GM18508 (cell line): ENCODE data around the gene RGS6.

Experiments
- ATAC-seq: cut with Tn5 transposase; IDR thresholded peaks from one replicate; pipeline ENCODE4 v1.9.1; 2021; ENCODE audit warnings: moderate number of reproducible peaks; ENCODE audit not compliant: insufficient read depth, unreplicated experiment

Gene RGS6

GRCh38 chr14:72213424-72213823, 281.2 kb downstream of the RGS6 start:
- no peak for ATAC-seq

DNA sequence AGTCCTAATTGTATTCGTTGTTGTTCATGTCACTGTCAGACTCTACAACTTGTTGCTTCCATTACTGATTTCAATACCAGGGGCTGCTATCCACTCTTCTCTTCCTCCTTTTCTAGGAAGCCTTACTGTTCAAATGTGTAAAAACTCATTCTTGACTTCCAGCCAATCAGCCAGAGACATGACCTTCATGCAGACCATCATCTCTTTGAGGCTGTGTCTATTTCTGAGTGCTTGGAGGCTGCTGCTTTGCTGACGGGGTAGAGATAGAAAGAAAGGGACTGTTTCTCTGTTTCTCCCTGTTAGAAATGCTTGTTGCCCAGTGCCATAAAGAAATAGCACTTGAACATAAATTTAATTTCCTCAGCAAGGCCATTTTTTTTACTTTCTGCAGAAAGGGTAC, 282.9 kb downstream of the RGS6 start:
- ATAC-seq = no peak

DNA sequence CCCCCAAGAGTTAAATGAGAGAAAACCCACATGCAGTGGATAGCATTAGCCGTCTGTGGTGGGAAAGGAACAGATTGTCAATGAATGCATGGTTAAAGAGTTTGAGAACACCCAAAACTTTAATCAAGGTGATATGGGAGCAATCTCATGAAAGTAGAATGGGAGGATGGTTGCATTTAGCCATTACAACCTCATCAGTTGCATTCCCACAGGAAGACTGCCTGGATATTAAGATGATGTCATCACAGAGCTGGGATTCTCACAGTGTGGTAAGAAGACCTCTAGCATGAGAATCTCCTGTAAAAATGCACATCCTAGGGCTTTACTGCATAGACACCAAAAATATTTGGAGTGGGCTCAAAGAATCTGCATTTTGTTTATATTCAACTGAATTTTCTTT, 284.9 kb downstream of the RGS6 start:
- ATAC-seq = no peak

GRCh38 chr14:72222046-72222445, 289.8 kb downstream of the RGS6 start:
- no peak for ATAC-seq

DNA sequence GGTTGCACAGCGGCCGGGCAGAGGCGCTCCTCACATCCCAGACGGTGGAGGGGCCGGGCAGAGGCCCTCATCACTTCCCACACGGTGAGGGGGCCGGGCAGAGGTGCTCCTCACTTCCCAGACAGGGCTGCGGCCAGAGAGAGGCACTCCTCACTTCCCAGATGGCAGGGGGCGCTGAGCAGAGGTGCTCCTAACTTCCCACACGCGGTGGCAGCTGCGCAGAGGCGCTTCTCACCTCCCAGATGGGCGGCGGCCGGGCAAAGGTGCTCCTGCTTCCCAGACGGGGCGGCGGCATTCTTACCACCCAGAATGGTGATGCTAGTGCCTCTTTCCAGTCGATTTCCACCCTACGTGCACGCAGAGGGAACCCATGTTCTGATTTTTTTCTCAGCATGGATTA, 304.4 kb downstream of the RGS6 start:
- ATAC-seq = no peak

DNA sequence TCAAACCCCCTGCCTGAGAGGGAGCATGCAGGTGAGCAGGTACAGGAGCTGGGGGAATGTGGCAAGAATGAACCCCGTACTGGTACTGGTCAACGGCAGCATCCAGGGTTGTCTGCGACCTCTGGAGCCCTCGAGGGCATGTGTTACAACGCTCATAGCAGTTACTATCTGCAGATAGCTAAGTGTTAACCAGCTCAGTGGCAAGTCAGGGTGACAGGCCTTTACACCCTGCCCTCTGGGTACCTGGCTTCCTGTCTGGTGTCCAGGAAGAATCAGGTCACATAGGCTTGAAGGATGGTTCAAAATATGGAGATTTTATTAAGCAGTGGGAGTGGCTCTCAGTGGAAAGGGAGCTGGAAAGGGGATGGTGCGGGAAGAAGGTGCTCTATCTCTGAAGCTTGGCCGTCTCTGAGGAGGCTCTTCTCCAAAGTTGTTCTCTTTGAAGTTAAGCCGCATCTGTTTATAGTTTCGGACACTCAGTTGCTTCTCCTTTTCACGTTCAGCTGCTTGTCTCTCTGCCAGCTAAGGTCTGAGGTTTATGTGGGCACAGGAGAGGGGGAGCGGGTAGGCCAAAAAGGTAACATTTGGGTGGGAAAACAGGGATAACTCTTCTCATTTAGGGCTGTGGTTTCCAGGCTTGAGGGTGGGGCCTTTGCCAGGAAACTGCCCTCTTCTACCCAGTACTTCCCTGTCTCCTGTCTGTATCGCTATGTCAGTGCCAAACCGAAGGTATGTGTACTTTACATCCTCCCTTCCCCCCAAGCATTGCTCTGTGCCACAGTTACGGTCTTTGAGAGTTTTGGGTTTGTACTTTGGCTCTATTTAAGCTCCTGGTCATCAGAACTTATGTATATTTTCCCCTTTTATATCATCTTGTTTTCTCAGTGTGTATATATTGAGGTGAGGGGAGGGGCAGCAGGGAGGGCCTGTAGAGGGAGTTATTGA, 305.8 kb downstream of the RGS6 start:
- no peak for ATAC-seq

GRCh38 chr14:72243309-72244293, 311.4 kb downstream of the RGS6 start:
- ATAC-seq = no peak

- no peak for ATAC-seq
Observed at GRCh38 chr14:72247896-72248465, 315.8 kb downstream of the RGS6 start.

GRCh38 chr14:72253503-72253902, 321.3 kb downstream of the RGS6 start:
- ATAC-seq = no peak

DNA sequence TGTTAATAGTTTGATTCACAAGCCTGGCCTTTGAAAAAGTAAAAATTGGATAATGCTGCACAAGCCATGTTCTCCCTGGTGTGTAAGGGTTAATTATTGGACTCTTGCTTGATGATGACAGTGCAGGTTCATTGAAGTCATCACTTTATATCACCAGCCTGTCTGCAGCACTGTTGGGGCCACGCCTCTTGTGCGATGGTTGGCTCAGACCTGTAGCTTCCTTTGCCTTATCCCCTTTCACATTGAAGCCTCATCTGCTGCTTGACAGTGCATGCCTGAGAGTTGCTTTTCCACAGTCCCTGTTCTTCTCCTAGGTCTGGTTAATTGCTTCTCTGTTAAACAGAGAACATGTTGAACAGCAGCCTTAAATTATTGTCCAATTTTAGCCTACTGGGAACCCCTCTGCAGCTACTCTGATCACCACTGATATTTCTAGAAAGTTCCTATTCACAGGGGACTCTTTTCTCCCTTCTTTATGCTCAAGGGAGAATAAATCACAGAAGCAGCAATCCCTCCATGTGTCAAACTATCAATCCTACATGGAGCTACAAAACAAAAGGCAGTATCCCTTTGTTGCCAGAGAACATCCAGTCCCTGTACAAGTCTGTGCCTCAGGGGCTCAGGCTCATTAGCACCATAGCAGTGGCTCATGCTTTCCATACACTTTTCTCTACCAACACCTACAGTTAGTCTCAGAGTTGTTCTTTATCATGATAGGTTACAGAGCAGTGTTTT, 322.1 kb downstream of the RGS6 start:
- no peak for ATAC-seq

- ATAC-seq = no peak
Observed at GRCh38 chr14:72254937-72255472, 322.8 kb downstream of the RGS6 start.

DNA sequence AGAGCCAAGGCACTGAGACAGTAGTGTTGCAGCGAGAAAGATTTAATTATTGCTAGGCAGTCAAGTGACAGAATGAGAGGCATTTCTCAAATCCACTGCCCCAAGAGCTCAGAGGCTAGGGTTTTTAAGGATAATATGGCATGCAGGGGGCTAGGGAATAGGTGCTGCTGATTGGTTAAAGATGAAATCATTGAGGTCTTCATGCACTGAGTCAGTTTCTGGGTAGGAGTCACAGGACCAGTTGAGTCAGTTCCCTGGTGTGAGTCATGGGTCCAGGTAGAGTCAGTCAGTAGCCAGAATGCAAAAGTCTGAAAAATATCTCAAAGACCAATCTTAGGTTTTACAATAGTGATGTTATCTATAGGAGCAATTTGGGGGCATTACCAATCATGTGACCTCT, 323.8 kb downstream of the RGS6 start:
- ATAC-seq = no peak

DNA sequence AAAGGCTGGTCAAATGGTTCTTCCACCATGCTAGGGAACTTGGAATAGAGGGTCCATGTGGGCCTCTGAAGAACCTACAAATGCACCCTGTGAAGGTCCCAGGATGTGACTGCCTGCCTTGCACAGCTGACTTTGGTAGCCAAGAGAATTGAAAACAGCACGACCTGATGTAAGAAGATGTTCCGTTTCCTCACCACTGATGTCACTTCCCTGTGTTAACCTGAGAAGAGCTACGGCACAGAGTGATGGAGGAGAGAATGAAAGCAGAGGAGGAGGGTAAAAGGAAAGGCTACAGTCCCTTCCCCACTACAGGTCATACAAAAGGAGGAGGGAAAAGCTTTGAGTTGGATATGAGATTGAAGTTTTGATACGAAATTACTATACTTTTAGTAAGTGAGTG, 328.8 kb downstream of the RGS6 start:
- no peak for ATAC-seq

DNA sequence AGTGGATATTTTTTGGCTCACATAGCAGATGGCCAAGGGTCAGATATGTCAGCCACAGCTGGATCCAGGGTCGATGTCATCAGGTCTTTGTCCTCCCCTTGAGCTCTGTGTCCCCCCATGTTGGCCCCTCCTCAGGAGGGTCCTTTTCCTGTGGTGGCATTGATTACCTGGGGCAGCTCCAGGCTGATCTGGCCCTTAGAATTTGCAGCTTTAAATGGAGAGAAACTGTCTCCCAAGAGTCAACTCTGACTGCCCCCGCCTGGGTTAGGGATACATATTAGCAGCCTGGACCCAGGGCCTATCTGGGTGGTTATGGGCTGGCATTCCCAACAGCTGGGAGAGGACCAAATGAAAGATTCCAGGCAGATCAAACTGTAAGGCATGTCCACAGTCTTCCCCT, 330.5 kb downstream of the RGS6 start:
- no peak for ATAC-seq

DNA sequence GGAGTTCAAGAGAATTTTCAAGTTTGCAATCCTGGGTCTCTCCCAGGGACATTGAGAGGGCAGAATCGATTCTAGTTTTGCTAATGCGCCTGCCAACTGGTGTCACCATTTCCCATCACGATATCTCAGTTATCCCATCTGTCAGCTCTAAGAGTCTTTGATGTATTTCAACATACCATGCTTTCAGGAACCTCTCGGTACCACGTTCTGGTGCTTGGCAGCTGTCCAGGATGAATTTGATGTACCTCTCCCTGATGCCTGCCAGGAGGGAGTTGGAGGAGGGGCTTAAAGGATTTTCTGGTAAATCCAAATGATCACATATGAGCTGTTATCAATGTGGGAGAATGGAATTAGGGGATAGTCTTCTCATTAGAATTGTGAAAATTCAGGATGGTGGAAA, 332.5 kb downstream of the RGS6 start:
- no peak for ATAC-seq

DNA sequence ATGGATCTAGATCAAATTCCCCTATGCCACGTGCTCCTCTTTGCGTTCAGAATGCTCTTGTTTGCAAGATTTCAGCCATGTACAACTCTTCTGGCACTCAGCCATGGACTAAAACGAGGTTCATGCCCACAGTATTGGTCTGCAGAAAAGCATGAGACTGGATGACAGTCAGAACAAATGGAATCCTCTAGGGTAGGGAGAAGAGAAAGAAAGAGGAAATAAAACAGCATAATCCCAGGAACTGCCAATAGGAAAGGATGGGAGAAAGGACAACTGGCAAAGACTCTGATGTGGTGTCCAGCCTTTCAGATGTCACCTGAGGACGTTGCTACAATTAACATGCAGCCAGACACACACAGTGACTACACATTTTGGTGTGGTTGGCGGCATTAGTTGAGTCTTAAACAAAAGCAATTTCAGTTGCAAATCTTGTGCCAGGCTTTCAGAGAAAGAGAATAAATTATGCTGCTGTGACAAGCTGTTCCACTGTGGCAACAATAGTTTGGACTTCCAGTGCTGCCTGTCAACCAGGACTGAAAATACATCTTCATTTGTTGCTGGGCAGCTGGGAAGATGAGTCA, 338.0 kb downstream of the RGS6 start:
- ATAC-seq = no peak

- no peak for ATAC-seq
Observed at GRCh38 chr14:72270749-72271148, 338.5 kb downstream of the RGS6 start.

GRCh38 chr14:72275242-72275641, 343.0 kb downstream of the RGS6 start:
- no peak for ATAC-seq

DNA sequence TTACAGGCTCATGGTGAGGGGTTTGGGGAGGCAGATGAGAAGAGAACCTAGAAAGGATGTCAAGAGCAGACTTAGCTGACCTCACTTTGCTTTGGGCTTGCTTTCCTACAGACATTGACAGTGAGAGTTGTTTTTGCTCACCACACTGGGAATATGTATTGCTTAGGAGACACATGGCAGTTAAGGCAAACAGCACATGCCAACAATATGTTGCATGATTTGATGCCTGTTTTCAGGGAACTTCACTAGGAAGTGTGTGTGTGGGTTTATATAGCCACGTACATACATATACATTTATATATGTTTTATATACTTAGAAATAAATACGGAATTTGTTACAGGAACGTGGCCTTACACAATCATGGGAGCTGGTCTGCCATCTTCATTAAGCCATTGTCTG, 346.1 kb downstream of the RGS6 start:
- no peak for ATAC-seq
